ENCODE data around the gene CNTNAP2. TPM values are rescaled to one million over a fixed set of nuclear protein-coding genes. Genes with fewer than 3 reads are reported as not detected.

CNTNAP2 gene
- total and polyA plus RNA-seq, 9 of the 15 experiments (the other 6 are each of a cell fraction or from before 2014, with no cell fraction given): 0.04 to 0.62 (median 0.09) TPM; not detected in 4

- TF ChIP-seq ZNF740 (CRISPR knock-in tag; IDR thresholded peaks at IDR 0.05): no peak
- no peak for TF ChIP-seq ZNF740 (tag; IDR thresholded peaks at IDR 0.05)
Measured at GRCh38 chr7:148044173-148044572, 1927.6 kb downstream of the CNTNAP2 start (continued).

GRCh38 chr7:148045521-148045920, 1928.9 kb downstream of the CNTNAP2 start:
- ATAC-seq: no peak
- no peak overlapping the region for H3K9ac ChIP-seq (ENCODE audit: insufficient read depth in 1 of 2, low read depth in 2 of 2, low read length in 2 of 2)
- H3K9me3 ChIP-seq (replicated peaks; ENCODE audit: control insufficient read depth, insufficient read depth, low read depth, low read length): no peaks in the 10 kb centered on the region
- no peaks in the 10 kb centered on the region for H3K27me3 ChIP-seq (ENCODE audit: control insufficient read depth in 2 of 2, insufficient read depth in 2 of 2, low read length in 2 of 2)
- H3K36me3 ChIP-seq (ENCODE audit: control insufficient read depth, insufficient read depth, low read length): no peaks in the 10 kb centered on the region
- 2% methylated on average over 6 of the region's 6 CpGs for WGBS (ENCODE audit: insufficient coverage, low coverage, missing lambda C conversion rate)
- no peak overlapping the region for H3K4me2 ChIP-seq (ENCODE audit: insufficient read depth, low read length)
- DNase-seq (ENCODE audit: extremely low read depth in 1 of 4, low spot score in 3 of 4): no peak
- POLR2A ChIA-PET: interaction anchor here (0.6 kb wide), 1 partner anchor 259 kb away, joined by 4 read pairs; no protein-coding TSS in a partner anchor
- intact Hi-C loops (cut with micrococcal nuclease): no loop called here
- no peaks in the 10 kb centered on the region for H4K20me1 ChIP-seq (replicated peaks; ENCODE audit: control insufficient read depth, insufficient read depth, low read length)
- TF ChIP-seq ZNF785 (CRISPR knock-in tag; IDR thresholded peaks at IDR 0.05) (no peak), ZNF668 (CRISPR knock-in tag; IDR thresholded peaks at IDR 0.05) (no peak)
- H3K9me1 ChIP-seq (ENCODE audit: control insufficient read depth, insufficient read depth, low read length): no peaks in the 10 kb centered on the region
- no peak overlapping the region for H3K4me3 ChIP-seq
- in situ Hi-C loops (cut with MboI): no loop called here
- H3K79me2 ChIP-seq (ENCODE audit: control insufficient read depth, insufficient read depth, low read length): no peaks in the 10 kb centered on the region
- no peak for FAIRE-seq
- no peaks in the 10 kb centered on the region for H3K4me1 ChIP-seq (replicated peaks in 1 of 2; ENCODE audit: control insufficient read depth in 2 of 2, insufficient read depth in 2 of 2, low read length in 2 of 2)
- BruUV-seq (replicated peaks): no TSS peak
- CTCF ChIA-PET (ENCODE audit: low intra/inter-chr PET ratio): no interaction called here
- H3K27ac ChIP-seq (ENCODE audit: extremely low read depth, low read depth, low read length): no peak overlapping the region
- H2AFZ ChIP-seq (ENCODE audit: low read depth, low read length): no peak overlapping the region
